HG02610 (cell line): ENCODE results near the gene GPC2.
A peak's percentile ranks its signal among the peaks of the same experiment; 100 is the strongest.

Experiments
- ATAC-seq: cut with Tn5 transposase; IDR thresholded peaks from one replicate; pipeline ENCODE4 v1.9.1; 2021; ENCODE audit warnings: mild to moderate bottlenecking, moderate library complexity; ENCODE audit not compliant: unreplicated experiment

GPC2 gene

GRCh38 chr7:100171087-100171681 is 6.0 kb downstream of the GPC2 start:
- no peak for ATAC-seq

- no peak for ATAC-seq
Measured at GRCh38 chr7:100170101-100170897, 6.9 kb downstream of the GPC2 start.

DNA sequence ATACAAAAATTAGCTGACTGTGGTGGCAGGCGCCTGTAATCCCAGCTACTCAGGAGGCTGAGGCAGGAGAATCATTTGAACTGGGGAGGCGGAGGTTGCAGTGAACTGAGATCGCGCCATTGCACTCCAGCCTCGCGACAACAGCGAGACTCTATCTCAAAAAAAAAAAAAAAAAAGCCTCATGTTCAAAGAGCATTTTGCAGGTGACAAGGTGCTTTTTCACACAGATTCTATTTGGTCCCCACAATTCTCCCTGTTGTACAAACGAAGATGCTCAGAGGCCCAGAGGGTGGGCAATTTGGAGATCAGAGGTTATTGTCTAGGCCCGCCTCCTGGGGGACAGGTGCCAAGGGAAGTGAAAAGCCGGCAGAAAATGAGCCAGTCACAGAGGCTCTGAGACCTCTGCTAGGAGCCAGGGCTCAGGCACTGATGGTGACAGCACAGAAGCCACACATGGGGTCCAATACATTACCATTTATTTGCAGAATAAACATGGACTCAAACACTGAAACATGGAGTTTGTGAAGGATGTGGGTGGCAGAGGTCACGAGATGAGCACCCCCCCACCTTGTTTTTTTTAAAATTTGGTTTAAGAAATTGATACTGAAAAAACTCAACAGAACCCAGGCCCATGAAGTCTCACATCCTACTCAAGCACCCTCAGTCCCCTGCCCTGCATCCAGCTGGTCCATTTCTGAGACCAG is 7.9 kb downstream of the GPC2 start:
- no peak for ATAC-seq

- no peak for ATAC-seq
Measured at GRCh38 chr7:100167912-100168323, 9.3 kb downstream of the GPC2 start.

GRCh38 chr7:100166970-100167911 is 9.9 kb downstream of the GPC2 start:
- ATAC-seq: no peak

DNA sequence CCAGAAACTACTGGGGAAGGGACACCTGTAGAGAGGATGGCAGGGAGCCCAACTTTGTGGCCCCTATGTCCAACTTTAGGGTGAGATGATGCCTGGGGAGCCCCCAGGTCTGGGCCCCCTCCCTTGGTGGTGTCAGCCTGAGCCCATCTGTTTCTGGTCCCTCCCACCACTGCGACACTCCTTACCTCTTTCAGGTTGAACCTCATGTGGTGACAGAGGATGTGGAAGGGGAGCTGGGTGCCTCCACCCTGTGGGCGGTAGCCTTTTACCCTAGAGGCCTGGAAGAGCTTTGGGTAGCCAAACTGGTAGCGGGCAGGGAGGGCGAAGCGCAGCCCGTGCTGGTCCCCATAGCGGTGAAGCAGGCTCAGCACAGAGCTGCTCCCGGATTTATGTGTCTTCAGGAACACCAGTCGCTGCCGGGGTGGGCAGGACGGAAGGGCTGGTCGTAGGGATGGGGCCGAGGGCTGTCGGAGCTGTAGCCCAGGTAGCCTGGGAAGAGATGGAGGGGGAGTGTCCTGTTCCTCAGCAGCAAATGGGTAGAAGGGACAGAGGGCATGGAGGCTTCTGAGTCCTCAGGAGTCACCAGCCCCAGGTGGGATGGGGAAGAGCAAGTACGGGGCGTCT is 10.8 kb downstream of the GPC2 start:
- no peak for ATAC-seq

- no peak for ATAC-seq
Measured at GRCh38 chr7:100163871-100164270, 13.3 kb downstream of the GPC2 start.

DNA sequence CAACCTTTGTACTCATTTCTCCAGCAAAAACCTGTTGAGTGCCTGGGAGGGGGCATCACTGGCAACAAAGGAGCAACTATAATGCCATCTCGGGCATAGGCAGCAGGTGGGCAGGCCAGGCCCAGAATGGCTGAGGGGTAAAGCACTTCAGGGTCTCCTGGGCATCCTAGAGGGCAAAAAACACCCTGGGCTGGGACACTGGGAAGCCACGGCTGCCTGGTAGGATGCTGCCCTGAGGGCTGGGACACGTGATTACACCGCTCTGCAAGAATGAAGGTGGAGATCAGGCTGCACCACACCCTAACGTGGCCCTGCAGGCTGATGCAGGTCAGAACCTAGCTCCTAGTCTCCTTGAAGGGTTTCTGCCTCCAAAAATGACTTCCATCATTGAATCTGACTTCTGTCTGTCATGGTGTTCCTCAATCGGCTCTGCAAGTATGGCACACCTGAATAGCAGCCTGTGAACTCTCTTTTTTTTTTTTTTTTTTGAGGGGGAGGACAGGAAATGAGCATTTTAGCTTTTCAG is 14.1 kb downstream of the GPC2 start:
- ATAC-seq: no peak

DNA sequence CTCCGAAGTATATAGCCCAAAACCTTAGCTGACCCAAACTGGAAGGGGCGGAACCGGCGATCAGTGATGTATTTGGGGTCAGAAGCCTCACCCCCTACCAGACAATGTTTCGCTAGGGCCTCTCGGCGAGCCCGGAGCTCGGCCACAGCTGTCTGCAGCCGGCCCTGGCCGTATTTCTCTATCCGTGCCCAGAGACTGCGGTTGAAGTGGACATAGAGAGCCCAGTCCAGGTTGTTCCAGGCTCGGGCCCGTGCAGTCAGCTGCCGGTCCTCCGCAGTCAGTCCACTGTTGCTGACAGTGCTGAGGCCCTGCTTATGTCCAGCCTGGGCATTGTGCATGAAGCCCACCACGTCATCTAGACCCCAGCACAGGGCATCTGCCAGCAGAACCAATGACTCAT is 17.1 kb downstream of the GPC2 start:
- no peak for ATAC-seq

DNA sequence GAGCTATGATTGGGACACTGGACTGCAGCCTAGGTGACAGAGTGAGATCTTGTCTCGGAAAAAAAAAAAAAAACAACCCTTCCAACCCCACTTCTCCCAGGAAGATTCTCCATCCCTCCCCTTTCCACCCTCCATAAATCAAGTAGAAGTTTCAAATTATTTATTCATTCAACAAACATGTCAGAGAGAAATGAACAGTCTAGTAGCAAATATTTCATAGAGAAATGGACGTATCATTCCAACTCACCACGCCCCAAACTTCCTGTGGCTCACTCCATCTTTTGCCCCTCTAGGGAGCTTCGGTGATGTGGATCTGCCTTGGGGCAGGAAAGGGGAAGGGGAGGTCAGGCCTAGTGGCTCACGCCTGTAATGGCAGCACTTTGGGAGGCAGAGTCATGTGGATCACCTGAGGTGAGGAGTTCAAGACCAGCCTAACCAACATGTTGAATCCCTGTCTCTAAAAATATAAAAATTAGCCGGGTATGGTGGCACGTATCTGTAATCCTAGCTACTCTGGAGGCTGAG is 18.0 kb downstream of the GPC2 start:
- ATAC-seq: no peak

- peak; percentile 59 for ATAC-seq
Measured at GRCh38 chr7:100158229-100159098, 18.7 kb downstream of the GPC2 start, which contains the start of gene TRAPPC14. TSS of gene TRAPPC14 (minus strand) at chr7:100158723. CDS start at chr7:100158499, 224 bp downstream.

DNA sequence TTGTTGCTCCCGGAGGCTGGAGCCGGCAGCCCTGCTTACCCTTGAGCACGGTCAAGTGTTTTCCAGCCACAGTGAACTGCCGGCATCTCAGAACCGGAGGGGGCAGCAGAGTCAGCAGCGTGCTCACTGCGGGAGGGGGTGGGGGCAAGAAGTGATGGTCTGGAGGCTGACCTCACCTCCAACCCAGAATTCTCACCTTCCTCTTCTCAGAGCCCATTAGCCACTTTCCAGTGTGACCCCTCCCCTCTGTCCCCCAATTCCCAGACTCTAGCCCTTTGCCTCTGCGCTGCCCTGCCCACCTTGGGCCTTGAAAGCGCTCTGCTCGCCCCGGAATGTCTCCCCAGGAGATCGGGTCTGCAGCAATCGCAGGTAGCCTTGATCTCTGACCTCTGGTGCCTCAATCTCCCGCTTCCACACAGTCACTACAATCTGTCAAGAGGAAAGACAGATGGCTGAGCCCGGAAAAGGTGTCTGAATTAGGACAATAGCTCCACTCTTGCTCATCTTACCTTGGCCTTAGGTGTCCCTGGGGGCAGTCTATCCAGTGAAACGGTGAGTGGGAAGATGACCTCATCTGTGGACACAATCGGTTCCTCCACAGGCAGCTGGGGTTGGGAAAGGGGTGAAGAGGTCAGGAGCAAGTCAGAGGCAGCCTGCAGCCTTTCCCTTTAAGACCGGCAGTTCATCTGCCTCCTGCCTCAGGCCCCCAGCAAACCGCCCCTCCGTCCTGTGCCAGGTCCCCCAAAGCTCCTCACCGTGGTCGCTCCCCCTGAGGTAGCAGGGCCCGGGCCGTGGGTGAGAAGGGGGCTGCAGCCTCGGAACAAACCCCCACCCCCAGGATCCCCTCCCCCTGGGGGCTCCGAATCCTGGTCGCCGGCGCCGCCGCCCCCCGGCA is 19.6 kb downstream of the GPC2 start:
- no peak for ATAC-seq

- ATAC-seq: no peak
Measured at GRCh38 chr7:100157069-100157333, 20.2 kb downstream of the GPC2 start.

DNA sequence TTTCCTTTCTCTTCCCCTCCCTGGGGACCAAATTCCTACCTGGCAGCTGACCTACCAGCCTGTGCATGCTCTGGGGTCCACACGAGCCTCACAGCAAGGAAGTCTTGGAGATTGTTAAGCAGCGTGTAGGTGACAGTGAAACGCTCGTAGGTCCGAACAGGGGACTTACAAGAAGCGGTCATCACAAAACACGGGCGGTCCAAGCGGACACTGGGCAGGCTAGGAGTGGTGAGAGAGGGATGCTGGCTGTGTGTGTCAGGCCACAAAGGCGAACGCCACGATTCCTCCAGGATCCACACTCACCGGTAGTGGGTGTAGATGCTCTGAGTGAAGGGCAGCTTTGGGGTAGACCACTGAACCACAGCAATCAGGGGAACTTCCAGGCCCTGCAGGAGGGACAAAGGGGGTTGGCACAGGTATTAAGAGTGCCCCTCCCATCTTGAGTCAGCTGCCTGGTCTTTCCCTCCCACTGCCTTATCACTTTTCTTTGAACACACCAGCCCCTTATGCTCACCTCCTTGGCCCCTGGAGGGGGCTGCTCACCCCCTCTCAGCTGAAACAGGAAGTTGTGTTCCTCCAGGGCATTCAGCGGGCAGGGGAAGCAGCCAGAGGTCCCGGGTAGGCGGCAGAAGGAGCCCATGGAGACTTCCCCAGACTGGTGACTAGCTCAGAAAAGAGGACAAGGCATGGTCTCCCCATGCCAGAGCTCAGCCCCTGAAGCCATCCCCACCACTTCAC is 20.7 kb downstream of the GPC2 start:
- no peak for ATAC-seq

DNA sequence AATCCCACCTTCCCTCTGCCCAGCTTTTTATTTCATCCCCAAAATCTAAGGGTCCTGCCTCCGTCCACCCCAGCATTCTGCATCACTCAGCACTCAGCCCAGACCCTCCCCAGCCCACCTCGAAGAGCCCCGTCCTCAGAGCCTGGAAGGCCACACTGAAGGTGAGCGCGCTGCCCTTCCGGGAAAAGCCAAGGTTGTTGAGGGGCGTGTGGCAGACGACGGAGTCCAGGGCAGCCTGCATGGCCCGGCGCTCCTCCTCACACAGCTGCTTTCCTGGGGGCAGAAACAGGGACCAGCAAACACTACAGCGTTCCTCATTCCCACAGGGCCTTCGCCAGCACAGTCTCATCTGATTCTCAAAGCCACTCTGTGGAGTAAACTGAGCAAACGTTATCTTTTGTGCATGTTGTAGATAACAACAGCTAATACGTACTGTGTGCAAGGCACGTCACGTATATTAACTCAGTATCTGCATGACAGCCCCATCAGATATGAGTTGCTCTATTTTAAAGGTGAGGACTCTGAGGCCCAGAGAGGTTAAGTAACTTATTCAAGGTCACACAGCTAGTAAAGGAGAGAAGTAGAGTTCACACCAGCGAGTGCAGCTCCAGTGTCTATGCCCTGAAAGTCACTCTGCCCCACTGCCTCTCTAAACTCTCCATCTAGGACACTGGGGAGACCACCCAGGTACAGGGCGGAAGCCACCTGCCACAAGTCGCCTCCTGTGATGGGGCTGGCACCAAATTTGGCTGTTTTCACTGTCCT is 21.4 kb downstream of the GPC2 start:
- ATAC-seq: no peak

DNA sequence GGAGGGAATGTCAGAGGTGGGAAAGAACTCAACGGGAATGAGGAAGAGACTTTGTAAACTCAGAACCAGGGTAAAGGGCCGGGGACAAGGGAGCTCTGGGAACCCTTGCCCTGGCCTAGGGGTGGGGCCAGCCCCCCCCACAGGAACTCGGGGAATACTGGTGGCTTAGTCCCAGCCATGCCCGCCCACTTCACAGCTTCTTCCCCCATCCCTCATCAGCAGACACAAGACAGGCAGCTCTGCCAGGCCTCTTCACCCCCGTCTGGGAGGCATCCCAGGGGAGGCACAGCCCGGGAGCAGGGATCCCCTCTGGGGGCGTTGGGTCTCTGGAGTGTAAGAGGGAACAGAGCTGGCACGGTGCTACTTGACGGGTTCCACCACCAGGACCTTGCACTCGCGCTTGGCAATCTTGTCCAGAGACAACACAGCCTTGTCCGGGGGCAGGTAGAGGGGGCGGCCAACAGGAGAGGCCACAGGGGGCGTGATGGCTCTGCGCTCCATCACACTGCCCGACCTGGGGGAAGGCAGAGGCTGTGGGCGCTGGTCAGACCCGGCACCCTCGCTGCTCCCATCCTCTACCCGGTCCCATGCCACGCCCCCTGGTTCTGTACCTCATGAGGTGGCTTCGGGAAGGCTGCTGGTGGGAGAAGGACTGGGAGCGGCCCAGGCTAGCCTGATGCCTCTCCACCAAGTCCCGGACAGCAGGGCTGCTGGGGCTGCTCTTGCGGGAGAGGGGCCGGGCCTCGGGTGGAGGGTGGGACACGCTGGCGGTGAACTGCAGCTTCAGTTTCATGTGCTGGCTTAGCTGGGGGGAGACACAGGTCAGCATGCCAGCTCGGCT is 22.3 kb downstream of the GPC2 start:
- ATAC-seq: no peak
